GM12878 (cell line): Measurements from ENCODE around the gene NAA20. TPM values are rescaled to one million over a fixed set of nuclear protein-coding genes. Genes with fewer than 3 reads are reported as not detected.

Source experiments
- ATAC-seq: fragments of 200-7000 bp; cut with Tn5 transposase; 3 replicates; pipeline ENCODE4 v1.9.1; 2020; ENCODE audit warnings: mild to moderate bottlenecking, moderate library complexity
- BruUV-seq: library from RNA; stranded (reverse); fragments of 400-500 nt; replicated peaks from 2 replicates; lab custom pipeline; 2021; lab: Mats Ljungman, UMichigan
- CTCF ChIA-PET: fragments of 300-600 bp; sonication (Branson Sonifier 250); formaldehyde crosslinking; extraction: SDS; loops from one replicate; lab custom pipeline; 2021; ENCODE audit warnings: inconsistent platforms; lab: Yijun Ruan, JAX
- POLR2A ChIA-PET: fragments of 350-600 bp; formaldehyde crosslinking; extraction: SDS; loops from one replicate; lab custom pipeline; 2021; ENCODE audit warnings: inconsistent platforms; lab: Charles Lee
- RAD21 ChIA-PET: fragments of 300-600 bp; sonication (Branson Sonifier 250); formaldehyde crosslinking; loops from one replicate; lab custom pipeline; 2023; ENCODE audit warnings: antibody characterized with exemption; ENCODE audit not compliant: unreplicated experiment; lab: Charles Lee
- SMC1A ChIA-PET: fragments of 300-600 bp; sonication (Branson Sonifier 250); formaldehyde crosslinking; loops from one replicate; lab custom pipeline; 2023; ENCODE audit not compliant: unreplicated experiment, uncharacterized antibody; lab: Charles Lee
- DNase-seq: peaks from one replicate; pipeline ENCODE4 v3.0.0-alpha.2; 2011; ENCODE audit warnings: low read depth, low spot score
- FAIRE-seq: peaks from 3 replicates; lab custom pipeline; 2011; peaks lifted over from hg19 to GRCh38; lab: Jason Lieb, UNC
- H2AFZ ChIP-seq: 2 replicates; pipeline ENCODE4 v1.6.0; 2011; ENCODE audit warnings: low read depth, low read length, control low read depth; ENCODE audit not compliant: control insufficient read depth
- H3K27ac ChIP-seq: 2 replicates; pipeline ENCODE4 v1.5.1; 2011; ENCODE audit warnings: control low read depth; ENCODE audit not compliant: control insufficient read depth, insufficient read depth
- H3K27me3 ChIP-seq, 2 experiments: replicated peaks in 1 of 2; 2 replicates each; pipeline versions ENCODE4 v1.6.0 to v1.6.1; 2011; ENCODE audit warnings: low read length in 1 of 2; ENCODE audit not compliant: control insufficient read depth in 2 of 2, insufficient read depth in 2 of 2
- H3K36me3 ChIP-seq, 2 experiments: 2 replicates each; pipeline ENCODE4 v1.5.1; 2011; ENCODE audit warnings: low read length in 1 of 2; ENCODE audit not compliant: control insufficient read depth in 2 of 2, insufficient read depth in 2 of 2
- H3K4me1 ChIP-seq: 2 replicates; pipeline ENCODE4 v1.6.1; 2011; ENCODE audit warnings: mild to moderate bottlenecking, low read length, moderate library complexity, mixed read lengths; ENCODE audit not compliant: control insufficient read depth, insufficient read depth
- H3K4me2 ChIP-seq: 2 replicates; pipeline ENCODE4 v1.6.0; 2011; ENCODE audit warnings: control low read depth; ENCODE audit not compliant: control insufficient read depth, insufficient read depth
- H3K4me3 ChIP-seq: fragments of 200-600 bp; sonication (generic); 2 replicates; pipeline ENCODE4 v1.5.1; 2016
- H3K79me2 ChIP-seq: 2 replicates; pipeline ENCODE4 v1.6.0; 2011; ENCODE audit warnings: low read length; ENCODE audit not compliant: control insufficient read depth, insufficient read depth
- H3K9ac ChIP-seq: 2 replicates; pipeline ENCODE4 v1.8.0; 2011; ENCODE audit warnings: low read length, control low read depth, mixed read lengths; ENCODE audit not compliant: control insufficient read depth, insufficient read depth
- H3K9me3 ChIP-seq: replicated peaks from 3 replicates; pipeline ENCODE4 v1.5.1; 2011; ENCODE audit warnings: mild to moderate bottlenecking, low read length; ENCODE audit not compliant: control insufficient read depth, insufficient read depth
- H4K20me1 ChIP-seq: 2 replicates; pipeline ENCODE4 v1.6.0; 2011; ENCODE audit not compliant: control insufficient read depth, insufficient read depth
- BRCA1 ChIP-seq: IDR thresholded peaks from 2 replicates; pipeline ENCODE4 v1.6.1; 2011; ENCODE audit warnings: low read depth, low read length, improper control_type of control experiment
- CHD4 ChIP-seq: fragments of 200-600 bp; sonication (generic); IDR thresholded peaks from 2 replicates; pipeline ENCODE4 v1.6.1; 2016; ENCODE audit warnings: mild to moderate bottlenecking
- ESRRA ChIP-seq: IDR thresholded peaks from 2 replicates; pipeline ENCODE4 v1.6.1; 2012; ENCODE audit warnings: mild to moderate bottlenecking, low read length, improper control_type of control experiment
- NFXL1 ChIP-seq: fragments of 450-650 bp; IDR thresholded peaks from 2 replicates; pipeline ENCODE4 v1.6.1; 2017; ENCODE audit warnings: antibody characterized with exemption, mild to moderate bottlenecking, borderline replicate concordance
- NR2C2 ChIP-seq: IDR thresholded peaks from 2 replicates; pipeline ENCODE4 v1.6.1; 2011; ENCODE audit warnings: borderline replicate concordance, low read depth; ENCODE audit not compliant: control insufficient read depth, insufficient read length
- RCOR1 ChIP-seq: conservative IDR thresholded peaks from 2 replicates; pipeline ENCODE4 v1.6.1; 2012; ENCODE audit warnings: low read depth, low read length, improper control_type of control experiment
- SMARCA5 ChIP-seq: fragments of 450-650 bp; IDR thresholded peaks from 2 replicates; pipeline ENCODE4 v1.6.1; 2017; ENCODE audit warnings: mild to moderate bottlenecking
- WRNIP1 ChIP-seq: IDR thresholded peaks from 2 replicates; pipeline ENCODE4 v1.6.1; 2011; ENCODE audit warnings: low read depth, low read length, improper control_type of control experiment, borderline replicate concordance
- ZNF24 ChIP-seq: fragments of 450-650 bp; IDR thresholded peaks from 2 replicates; pipeline ENCODE4 v1.6.1; 2017; ENCODE audit warnings: antibody characterized with exemption, mild to moderate bottlenecking
- ZNF274 ChIP-seq: IDR thresholded peaks from one replicate; pipeline ENCODE4 v1.8.0; 2011; ENCODE audit not compliant: insufficient read length, insufficient read depth
- WGBS: methylation state at CpG from one replicate; pipeline ENCODE4 v1.1.6; 2016; ENCODE audit warnings: low lambda C conversion rate; ENCODE audit not compliant: insufficient replicate concordance, insufficient coverage; ENCODE audit errors: missing lambda C conversion rate; 5-methylcytosine and 5-hydroxymethylcytosine counted together
- in situ Hi-C: fragments of 300-500 bp; cut with MboI; formaldehyde crosslinking; loops from 9 replicates; pipeline ENCODE4 v1.14.3; 2018; ENCODE audit warnings: mixed read lengths
- intact Hi-C: fragments of 100-400 bp; cut with micrococcal nuclease; formaldehyde crosslinking; loops from one replicate; pipeline ENCODE4 v1.14.2; 2022; ENCODE audit not compliant: unreplicated experiment
- polyA plus RNA-seq, 11 experiments: library from polyadenylated mRNA; depleted of rRNA in 4 of 11; unstranded in 6 of 11; stranded (reverse) in 5 of 11; fragments of >200 nt; fragmentation: Nextera tagmentation in 4 of 11; fragmentation: Illumina TruSeq in 1 of 11; extraction: Ambion mirVana in 4 of 11; extraction: Trizol in 1 of 11; gene quantifications; 1 replicate in 1 of 11; 2 replicates in 10 of 11; pipeline versions ENCODE4 v1.2.1 to v1.2.3, GENCODE V29; 2011 to 2016; ENCODE audit warnings: inconsistent platforms in 2 of 11, missing spikeins in 2 of 11, low read depth in 1 of 11
- total RNA-seq, 4 experiments: library from RNA; depleted of rRNA in 3 of 4; stranded (reverse); fragments of >200 nt in 3 of 4; fragmentation: Illumina TruSeq in 1 of 4; extraction: Trizol in 1 of 4; gene quantifications; 2 replicates each; pipeline versions ENCODE4 v1.2.1 to v1.2.3, GENCODE V29; 2013 to 2021
- TF ChIP-seq, protein P1 (sequence below): fragments of 450-650 bp; IDR thresholded peaks from 2 replicates; pipeline ENCODE4 v1.6.1; 2017; ENCODE audit warnings: mild to moderate bottlenecking
- TF ChIP-seq, protein P2 (sequence below): fragments of 450-650 bp; formaldehyde crosslinking; IDR thresholded peaks from 2 replicates; pipeline ENCODE4 v1.5.0; 2022; ENCODE audit warnings: mild to moderate bottlenecking, missing genetic modification characterization
- TF ChIP-seq, protein P3 (sequence below): fragments of 450-650 bp; formaldehyde crosslinking; IDR thresholded peaks from 2 replicates; pipeline ENCODE4 v1.4.0; 2020; ENCODE audit warnings: mild to moderate bottlenecking, moderate library complexity
- TF ChIP-seq, protein P4 (sequence below): IDR thresholded peaks from 2 replicates; pipeline ENCODE4 v1.6.1; 2012; ENCODE audit warnings: low read length, inconsistent platforms

The NAA20 gene
- total and polyA plus RNA-seq, 10 of the 15 experiments (the other 5 are each of a cell fraction or from before 2014, with no cell fraction given), result 48.3 to 366 (median 89.1) TPM

DNA sequence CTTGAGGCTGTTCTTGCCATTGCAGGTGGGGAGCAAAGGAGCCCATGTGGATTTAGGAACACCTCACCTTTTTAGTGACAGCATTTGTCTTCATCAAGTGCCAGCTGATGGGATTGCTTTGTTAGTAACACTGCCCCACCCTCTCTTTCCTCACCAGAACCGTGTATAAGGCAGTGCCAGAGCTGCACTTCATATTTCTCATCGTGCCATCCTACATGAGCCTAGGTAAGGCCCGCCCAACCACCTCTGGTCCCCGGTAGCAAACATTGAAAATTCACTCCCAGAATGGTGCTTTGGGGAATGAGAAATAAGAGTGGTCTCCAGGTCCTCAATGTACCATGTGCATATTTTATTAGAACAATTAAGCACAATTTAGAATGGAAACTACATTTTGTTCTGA, 57.9 kb downstream of the NAA20 start:
- no peaks in the 10 kb centered on the region for H3K79me2 ChIP-seq
- RAD21 ChIA-PET, result no interaction called here

More for the DNA sequence above, 57.9 kb downstream of the NAA20 start:
- Histone ChIP-seq H3K9ac (no peak overlapping the region), H3K27ac (no peak overlapping the region), H3K27me3 (peaks cover 0 to 1% of the 10 kb centered on the region in 2 experiments; a peak in 1 of 4 replicates), H3K4me2 (no peak overlapping the region), H4K20me1 (no peaks in the 10 kb centered on the region), H3K4me1 (no peaks in the 10 kb centered on the region), H3K36me3 (no peaks in the 10 kb centered on the region), H2AFZ (no peak overlapping the region), H3K9me3 (no peaks in the 10 kb centered on the region), H3K4me3 (no peak overlapping the region)
- intact Hi-C loops, result no loop called here
- in situ Hi-C loops, result loop anchor here (5.0 to 10.0 kb wide), 2 partner anchors 497 to 520 kb away; no protein-coding TSS in a partner anchor
- TF ChIP-seq, protein P1, sequence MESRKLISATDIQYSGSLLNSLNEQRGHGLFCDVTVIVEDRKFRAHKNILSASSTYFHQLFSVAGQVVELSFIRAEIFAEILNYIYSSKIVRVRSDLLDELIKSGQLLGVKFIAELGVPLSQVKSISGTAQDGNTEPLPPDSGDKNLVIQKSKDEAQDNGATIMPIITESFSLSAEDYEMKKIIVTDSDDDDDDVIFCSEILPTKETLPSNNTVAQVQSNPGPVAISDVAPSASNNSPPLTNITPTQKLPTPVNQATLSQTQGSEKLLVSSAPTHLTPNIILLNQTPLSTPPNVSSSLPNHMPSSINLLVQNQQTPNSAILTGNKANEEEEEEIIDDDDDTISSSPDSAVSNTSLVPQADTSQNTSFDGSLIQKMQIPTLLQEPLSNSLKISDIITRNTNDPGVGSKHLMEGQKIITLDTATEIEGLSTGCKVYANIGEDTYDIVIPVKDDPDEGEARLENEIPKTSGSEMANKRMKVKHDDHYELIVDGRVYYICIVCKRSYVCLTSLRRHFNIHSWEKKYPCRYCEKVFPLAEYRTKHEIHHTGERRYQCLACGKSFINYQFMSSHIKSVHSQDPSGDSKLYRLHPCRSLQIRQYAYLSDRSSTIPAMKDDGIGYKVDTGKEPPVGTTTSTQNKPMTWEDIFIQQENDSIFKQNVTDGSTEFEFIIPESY, result no peak
- TF ChIP-seq ESRRA, result no peak
- TF ChIP-seq, protein P2, sequence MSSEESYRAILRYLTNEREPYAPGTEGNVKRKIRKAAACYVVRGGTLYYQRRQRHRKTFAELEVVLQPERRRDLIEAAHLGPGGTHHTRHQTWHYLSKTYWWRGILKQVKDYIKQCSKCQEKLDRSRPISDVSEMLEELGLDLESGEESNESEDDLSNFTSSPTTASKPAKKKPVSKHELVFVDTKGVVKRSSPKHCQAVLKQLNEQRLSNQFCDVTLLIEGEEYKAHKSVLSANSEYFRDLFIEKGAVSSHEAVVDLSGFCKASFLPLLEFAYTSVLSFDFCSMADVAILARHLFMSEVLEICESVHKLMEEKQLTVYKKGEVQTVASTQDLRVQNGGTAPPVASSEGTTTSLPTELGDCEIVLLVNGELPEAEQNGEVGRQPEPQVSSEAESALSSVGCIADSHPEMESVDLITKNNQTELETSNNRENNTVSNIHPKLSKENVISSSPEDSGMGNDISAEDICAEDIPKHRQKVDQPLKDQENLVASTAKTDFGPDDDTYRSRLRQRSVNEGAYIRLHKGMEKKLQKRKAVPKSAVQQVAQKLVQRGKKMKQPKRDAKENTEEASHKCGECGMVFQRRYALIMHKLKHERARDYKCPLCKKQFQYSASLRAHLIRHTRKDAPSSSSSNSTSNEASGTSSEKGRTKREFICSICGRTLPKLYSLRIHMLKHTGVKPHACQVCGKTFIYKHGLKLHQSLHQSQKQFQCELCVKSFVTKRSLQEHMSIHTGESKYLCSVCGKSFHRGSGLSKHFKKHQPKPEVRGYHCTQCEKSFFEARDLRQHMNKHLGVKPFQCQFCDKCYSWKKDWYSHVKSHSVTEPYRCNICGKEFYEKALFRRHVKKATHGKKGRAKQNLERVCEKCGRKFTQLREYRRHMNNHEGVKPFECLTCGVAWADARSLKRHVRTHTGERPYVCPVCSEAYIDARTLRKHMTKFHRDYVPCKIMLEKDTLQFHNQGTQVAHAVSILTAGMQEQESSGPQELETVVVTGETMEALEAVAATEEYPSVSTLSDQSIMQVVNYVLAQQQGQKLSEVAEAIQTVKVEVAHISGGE (CRISPR knock-in tag), result no peak
- no peak for TF ChIP-seq ZNF274
- TF ChIP-seq SMARCA5, result no peak
- no peak for TF ChIP-seq ZNF24
- TF ChIP-seq, protein P3, sequence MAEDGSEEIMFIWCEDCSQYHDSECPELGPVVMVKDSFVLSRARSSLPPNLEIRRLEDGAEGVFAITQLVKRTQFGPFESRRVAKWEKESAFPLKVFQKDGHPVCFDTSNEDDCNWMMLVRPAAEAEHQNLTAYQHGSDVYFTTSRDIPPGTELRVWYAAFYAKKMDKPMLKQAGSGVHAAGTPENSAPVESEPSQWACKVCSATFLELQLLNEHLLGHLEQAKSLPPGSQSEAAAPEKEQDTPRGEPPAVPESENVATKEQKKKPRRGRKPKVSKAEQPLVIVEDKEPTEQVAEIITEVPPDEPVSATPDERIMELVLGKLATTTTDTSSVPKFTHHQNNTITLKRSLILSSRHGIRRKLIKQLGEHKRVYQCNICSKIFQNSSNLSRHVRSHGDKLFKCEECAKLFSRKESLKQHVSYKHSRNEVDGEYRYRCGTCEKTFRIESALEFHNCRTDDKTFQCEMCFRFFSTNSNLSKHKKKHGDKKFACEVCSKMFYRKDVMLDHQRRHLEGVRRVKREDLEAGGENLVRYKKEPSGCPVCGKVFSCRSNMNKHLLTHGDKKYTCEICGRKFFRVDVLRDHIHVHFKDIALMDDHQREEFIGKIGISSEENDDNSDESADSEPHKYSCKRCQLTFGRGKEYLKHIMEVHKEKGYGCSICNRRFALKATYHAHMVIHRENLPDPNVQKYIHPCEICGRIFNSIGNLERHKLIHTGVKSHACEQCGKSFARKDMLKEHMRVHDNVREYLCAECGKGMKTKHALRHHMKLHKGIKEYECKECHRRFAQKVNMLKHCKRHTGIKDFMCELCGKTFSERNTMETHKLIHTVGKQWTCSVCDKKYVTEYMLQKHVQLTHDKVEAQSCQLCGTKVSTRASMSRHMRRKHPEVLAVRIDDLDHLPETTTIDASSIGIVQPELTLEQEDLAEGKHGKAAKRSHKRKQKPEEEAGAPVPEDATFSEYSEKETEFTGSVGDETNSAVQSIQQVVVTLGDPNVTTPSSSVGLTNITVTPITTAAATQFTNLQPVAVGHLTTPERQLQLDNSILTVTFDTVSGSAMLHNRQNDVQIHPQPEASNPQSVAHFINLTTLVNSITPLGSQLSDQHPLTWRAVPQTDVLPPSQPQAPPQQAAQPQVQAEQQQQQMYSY, result no peak
- TF ChIP-seq WRNIP1, result no peak
- TF ChIP-seq, protein P4, sequence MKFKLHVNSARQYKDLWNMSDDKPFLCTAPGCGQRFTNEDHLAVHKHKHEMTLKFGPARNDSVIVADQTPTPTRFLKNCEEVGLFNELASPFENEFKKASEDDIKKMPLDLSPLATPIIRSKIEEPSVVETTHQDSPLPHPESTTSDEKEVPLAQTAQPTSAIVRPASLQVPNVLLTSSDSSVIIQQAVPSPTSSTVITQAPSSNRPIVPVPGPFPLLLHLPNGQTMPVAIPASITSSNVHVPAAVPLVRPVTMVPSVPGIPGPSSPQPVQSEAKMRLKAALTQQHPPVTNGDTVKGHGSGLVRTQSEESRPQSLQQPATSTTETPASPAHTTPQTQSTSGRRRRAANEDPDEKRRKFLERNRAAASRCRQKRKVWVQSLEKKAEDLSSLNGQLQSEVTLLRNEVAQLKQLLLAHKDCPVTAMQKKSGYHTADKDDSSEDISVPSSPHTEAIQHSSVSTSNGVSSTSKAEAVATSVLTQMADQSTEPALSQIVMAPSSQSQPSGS, result no peak
- TF ChIP-seq BRCA1, result no peak
- no peak for TF ChIP-seq RCOR1
- no peak for TF ChIP-seq CHD4
- TF ChIP-seq NR2C2, result no peak
- no peak for TF ChIP-seq NFXL1
- CTCF ChIA-PET, result no interaction called here
- DNase-seq, result no peak
- BruUV-seq, result no TSS peak
- no peak for ATAC-seq
- SMC1A ChIA-PET, result interaction anchor here (0.7 kb wide), 1 partner anchor 57 kb away, joined by 3 read pairs; no protein-coding TSS in a partner anchor
- 14% methylated on average over 4 of the region's 4 CpGs for WGBS
- FAIRE-seq, result no peak
- POLR2A ChIA-PET, result no interaction called here
